Glutamatergic neuron (in vitro differentiated cells): Measurements from ENCODE around the gene NHERF2. TPM values are rescaled to one million over a fixed set of nuclear protein-coding genes. Genes with fewer than 3 reads are reported as not detected.
A peak's percentile ranks its signal among the peaks of the same experiment; 100 is the strongest.

Source experiments
- DNase-seq: peaks from one replicate; pipeline ENCODE4 v3.0.0; 2022
- H3K27ac Mint-ChIP-seq: one replicate; pipeline ENCODE4 v1.8.0; 2020; ENCODE audit warnings: mild to moderate bottlenecking, mixed read lengths, inconsistent platforms; ENCODE audit not compliant: unreplicated experiment
- H3K27me3 Mint-ChIP-seq: one replicate; pipeline ENCODE4 v1.8.0; 2020; ENCODE audit warnings: mild to moderate bottlenecking, moderate library complexity, mixed read lengths, inconsistent platforms; ENCODE audit not compliant: unreplicated experiment
- H3K36me3 Mint-ChIP-seq: one replicate; pipeline ENCODE4 v1.8.0; 2020; ENCODE audit warnings: mild to moderate bottlenecking, mixed read lengths, inconsistent platforms; ENCODE audit not compliant: unreplicated experiment
- H3K4me1 Mint-ChIP-seq: one replicate; pipeline ENCODE4 v1.8.0; 2020; ENCODE audit warnings: mild to moderate bottlenecking, low read depth, mixed read lengths, inconsistent platforms; ENCODE audit not compliant: unreplicated experiment
- H3K4me3 Mint-ChIP-seq: one replicate; pipeline ENCODE4 v1.8.0; 2020; ENCODE audit warnings: mild to moderate bottlenecking, mixed read lengths, inconsistent platforms; ENCODE audit not compliant: unreplicated experiment
- H3K9me3 Mint-ChIP-seq: one replicate; pipeline ENCODE4 v1.8.0; 2020; ENCODE audit warnings: mild to moderate bottlenecking, moderate library complexity, mixed read lengths, inconsistent platforms; ENCODE audit not compliant: unreplicated experiment
- total RNA-seq: library from RNA; stranded (reverse); fragmentation: NEBNext Ultra II Directional; extraction: Animal tissue kit (Norgen Biotek cat#: 25700); gene quantifications from one replicate; pipeline ENCODE4 v1.2.1, GENCODE V29; 2021; ENCODE audit not compliant: unreplicated experiment
- TF ChIP-seq, protein P1 (sequence below): fragments of 200-600 bp; sonication (generic); IDR thresholded peaks from one replicate; pipeline ENCODE4 v1.5.0; 2021; ENCODE audit not compliant: partially characterized antibody, unreplicated experiment

NHERF2 gene
- total RNA-seq, 1 donor from 2014 or later: 22.3 TPM

DNA sequence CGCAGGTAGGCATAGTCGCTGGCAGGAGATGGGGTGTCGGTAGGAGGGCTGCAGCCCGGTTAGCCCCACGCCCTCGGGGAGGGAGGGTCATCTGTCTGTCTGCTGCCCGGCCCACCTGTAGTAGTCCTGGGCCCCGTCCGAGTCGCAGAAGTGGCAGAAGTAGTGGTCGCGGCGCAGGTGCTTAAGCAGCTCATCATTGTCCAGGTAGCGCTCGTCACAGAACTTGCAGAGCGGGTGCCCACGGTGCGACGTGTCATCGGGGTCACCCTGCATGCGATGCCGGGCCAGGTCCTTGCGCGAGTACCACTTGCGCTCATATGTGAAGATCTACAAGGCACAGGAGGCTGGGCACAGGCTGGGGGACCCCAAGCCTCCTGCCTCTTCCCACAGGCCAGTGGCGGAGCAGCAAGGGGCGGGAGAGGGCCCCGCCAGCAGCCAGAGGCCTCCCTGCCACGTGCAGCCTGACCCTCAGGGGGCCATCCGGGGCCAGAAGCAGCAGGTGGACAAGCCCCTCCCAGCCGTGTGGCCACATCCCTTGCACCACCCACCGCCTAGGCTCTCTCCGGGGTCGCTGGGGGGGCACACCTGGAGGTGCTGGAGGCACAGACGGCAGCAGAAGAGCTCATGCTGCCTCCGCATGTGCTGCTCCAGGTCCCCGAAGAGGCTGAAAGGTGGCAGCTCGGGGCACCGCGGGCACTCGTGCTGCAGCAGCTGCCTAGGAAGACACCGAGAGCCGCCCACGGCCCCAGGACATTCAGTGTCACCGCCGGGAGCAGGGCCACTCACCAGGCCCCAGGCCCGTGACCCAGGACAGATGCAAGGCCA, 24.1 kb upstream of the NHERF2 start:
- Mint-ChIP-seq H3K4me1 (peaks cover 13% of the 10 kb centered on the region), H3K9me3 (peaks cover 8% of the 10 kb centered on the region), H3K36me3 (peaks cover 1% of the 10 kb centered on the region), H3K27ac (peak overlapping the region; percentile 39), H3K4me3 (no peak overlapping the region), H3K27me3 (peaks cover 11% of the 10 kb centered on the region)
- no peak for DNase-seq
- TF ChIP-seq, protein P1, sequence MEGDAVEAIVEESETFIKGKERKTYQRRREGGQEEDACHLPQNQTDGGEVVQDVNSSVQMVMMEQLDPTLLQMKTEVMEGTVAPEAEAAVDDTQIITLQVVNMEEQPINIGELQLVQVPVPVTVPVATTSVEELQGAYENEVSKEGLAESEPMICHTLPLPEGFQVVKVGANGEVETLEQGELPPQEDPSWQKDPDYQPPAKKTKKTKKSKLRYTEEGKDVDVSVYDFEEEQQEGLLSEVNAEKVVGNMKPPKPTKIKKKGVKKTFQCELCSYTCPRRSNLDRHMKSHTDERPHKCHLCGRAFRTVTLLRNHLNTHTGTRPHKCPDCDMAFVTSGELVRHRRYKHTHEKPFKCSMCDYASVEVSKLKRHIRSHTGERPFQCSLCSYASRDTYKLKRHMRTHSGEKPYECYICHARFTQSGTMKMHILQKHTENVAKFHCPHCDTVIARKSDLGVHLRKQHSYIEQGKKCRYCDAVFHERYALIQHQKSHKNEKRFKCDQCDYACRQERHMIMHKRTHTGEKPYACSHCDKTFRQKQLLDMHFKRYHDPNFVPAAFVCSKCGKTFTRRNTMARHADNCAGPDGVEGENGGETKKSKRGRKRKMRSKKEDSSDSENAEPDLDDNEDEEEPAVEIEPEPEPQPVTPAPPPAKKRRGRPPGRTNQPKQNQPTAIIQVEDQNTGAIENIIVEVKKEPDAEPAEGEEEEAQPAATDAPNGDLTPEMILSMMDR: no peak

- peaks cover 17% of the 10 kb centered on the region for H3K4me1 Mint-ChIP-seq
- TF ChIP-seq, protein P1: no peak
- H3K9me3 Mint-ChIP-seq: peaks cover 10% of the 10 kb centered on the region
- H3K27me3 Mint-ChIP-seq: peaks cover 13% of the 10 kb centered on the region
- peak overlapping the region; percentile 46 for H3K4me3 Mint-ChIP-seq
- DNase-seq: no peak
- no peak overlapping the region for H3K27ac Mint-ChIP-seq
- peaks cover 4% of the 10 kb centered on the region for H3K36me3 Mint-ChIP-seq
Observed at GRCh38 chr16:2003231-2003826, 23.4 kb upstream of the NHERF2 start.

GRCh38 chr16:2003827-2004641, 22.7 kb upstream of the NHERF2 start:
- TF ChIP-seq, protein P1: peak; percentile 97

GRCh38 chr16:2004795-2005517, 21.7 kb upstream of the NHERF2 start:
- TF ChIP-seq, protein P1: no peak
- Mint-ChIP-seq H3K4me3 (peak overlapping the region; percentile 71), H3K36me3 (peaks cover 4% of the 10 kb centered on the region), H3K9me3 (peaks cover 15% of the 10 kb centered on the region), H3K27me3 (peaks cover 15% of the 10 kb centered on the region), H3K4me1 (peaks cover 20% of the 10 kb centered on the region), H3K27ac (peak overlapping the region; percentile 84)
- DNase-seq: no peak

More at GRCh38 chr16:2003827-2004641, 22.7 kb upstream of the NHERF2 start:
- Mint-ChIP-seq H3K9me3 (peaks cover 15% of the 10 kb centered on the region), H3K27ac (peak overlapping the region; percentile 84), H3K4me3 (no peak overlapping the region), H3K4me1 (peaks cover 20% of the 10 kb centered on the region), H3K27me3 (peaks cover 15% of the 10 kb centered on the region), H3K36me3 (peaks cover 4% of the 10 kb centered on the region)
- DNase-seq: peak; percentile 98
